Tibial nerve (tissue), 3 donors: ENCODE results near the gene MAML3.

Experiments
- POLR2A ChIP-seq, 2 donors: fragments of 450-650 bp; IDR thresholded peaks; one replicate each; pipeline ENCODE4 v1.6.1; 2017; ENCODE audit warnings: antibody characterized with exemption in 2 of 2, mild to moderate bottlenecking in 2 of 2, moderate library complexity in 2 of 2
- TF ChIP-seq, protein P1 (sequence below), 5 experiments: fragments of 200-600 bp in 3 of 5; fragments of 450-650 bp in 2 of 5; sonication (generic) in 3 of 5; IDR thresholded peaks; one replicate each; pipeline ENCODE4 v1.5.1; 2016 to 2019; ENCODE audit warnings: antibody characterized with exemption in 5 of 5, mild to moderate bottlenecking in 3 of 5, moderate library complexity in 2 of 5

GRCh38 chr4:140080883-140081282 is 73.1 kb downstream of the MAML3 start:
- TF ChIP-seq, protein P1, sequence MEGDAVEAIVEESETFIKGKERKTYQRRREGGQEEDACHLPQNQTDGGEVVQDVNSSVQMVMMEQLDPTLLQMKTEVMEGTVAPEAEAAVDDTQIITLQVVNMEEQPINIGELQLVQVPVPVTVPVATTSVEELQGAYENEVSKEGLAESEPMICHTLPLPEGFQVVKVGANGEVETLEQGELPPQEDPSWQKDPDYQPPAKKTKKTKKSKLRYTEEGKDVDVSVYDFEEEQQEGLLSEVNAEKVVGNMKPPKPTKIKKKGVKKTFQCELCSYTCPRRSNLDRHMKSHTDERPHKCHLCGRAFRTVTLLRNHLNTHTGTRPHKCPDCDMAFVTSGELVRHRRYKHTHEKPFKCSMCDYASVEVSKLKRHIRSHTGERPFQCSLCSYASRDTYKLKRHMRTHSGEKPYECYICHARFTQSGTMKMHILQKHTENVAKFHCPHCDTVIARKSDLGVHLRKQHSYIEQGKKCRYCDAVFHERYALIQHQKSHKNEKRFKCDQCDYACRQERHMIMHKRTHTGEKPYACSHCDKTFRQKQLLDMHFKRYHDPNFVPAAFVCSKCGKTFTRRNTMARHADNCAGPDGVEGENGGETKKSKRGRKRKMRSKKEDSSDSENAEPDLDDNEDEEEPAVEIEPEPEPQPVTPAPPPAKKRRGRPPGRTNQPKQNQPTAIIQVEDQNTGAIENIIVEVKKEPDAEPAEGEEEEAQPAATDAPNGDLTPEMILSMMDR (IDR thresholded peaks at IDR 0.05), result no peak
- TF ChIP-seq POLR2A (IDR thresholded peaks at IDR 0.05), result no peak
